ENCODE results near the gene RAI2.

RAI2 gene

GRCh38 chrX:17860811-17861488 lies at the start of gene RAI2:
Gene RAI2 (minus strand): TSS chrX:17861298. CDS start chrX:17802010, 59,288 bp downstream.
- no peak for DNase-seq (ENCODE audit: low read depth, low spot score)

GRCh38 chrX:17888421-17888820 lies 27.3 kb upstream of the RAI2 start:
- DNase-seq (ENCODE audit: low read depth, low spot score), result no peak

- no peak for DNase-seq (ENCODE audit: low read depth, low spot score)
Observed at GRCh38 chrX:17882680-17883079, 21.6 kb upstream of the RAI2 start.

GRCh38 chrX:17878028-17878670 lies 17.1 kb upstream of the RAI2 start:
- no peak for DNase-seq (ENCODE audit: low read depth, low spot score)

- no peak for DNase-seq (ENCODE audit: low read depth, low spot score)
Observed at GRCh38 chrX:17876135-17876534, 15.0 kb upstream of the RAI2 start.

GRCh38 chrX:17869580-17869979 lies 8.5 kb upstream of the RAI2 start:
- no peak for DNase-seq (ENCODE audit: low read depth, low spot score)

GRCh38 chrX:17861489-17862011 lies 452 bp upstream of the RAI2 start:
- no peak for DNase-seq (ENCODE audit: low read depth, low spot score)

- DNase-seq (ENCODE audit: low read depth, low spot score), result no peak
Observed at GRCh38 chrX:17860179-17860780, 818 bp downstream of the RAI2 start.

GRCh38 chrX:17859609-17860178 lies 1.4 kb downstream of the RAI2 start:
- no peak for DNase-seq (ENCODE audit: low read depth, low spot score)

- no peak for DNase-seq (ENCODE audit: low read depth, low spot score)
Observed at GRCh38 chrX:17854531-17854930, 6.6 kb downstream of the RAI2 start.

- DNase-seq (ENCODE audit: low read depth, low spot score), result no peak
Observed at GRCh38 chrX:17854069-17854468, 7.0 kb downstream of the RAI2 start.

GRCh38 chrX:17851874-17852273 lies 9.2 kb downstream of the RAI2 start:
- DNase-seq (ENCODE audit: low read depth, low spot score), result no peak

- no peak for DNase-seq (ENCODE audit: low read depth, low spot score)
Observed at GRCh38 chrX:17848545-17849265, 12.4 kb downstream of the RAI2 start.

- no peak for DNase-seq (ENCODE audit: low read depth, low spot score)
Observed at GRCh38 chrX:17846045-17846444, 15.1 kb downstream of the RAI2 start.

GRCh38 chrX:17844236-17844635 lies 16.9 kb downstream of the RAI2 start:
- DNase-seq (ENCODE audit: low read depth, low spot score), result no peak

- DNase-seq (ENCODE audit: low read depth, low spot score), result no peak
Observed at GRCh38 chrX:17842769-17843525, 18.2 kb downstream of the RAI2 start.

GRCh38 chrX:17839269-17839668 lies 21.8 kb downstream of the RAI2 start:
- DNase-seq (ENCODE audit: low read depth, low spot score), result no peak

GRCh38 chrX:17836830-17837229 lies 24.3 kb downstream of the RAI2 start:
- DNase-seq (ENCODE audit: low read depth, low spot score), result no peak

- DNase-seq (ENCODE audit: low read depth, low spot score), result no peak
Observed at GRCh38 chrX:17833954-17834353, 27.1 kb downstream of the RAI2 start.

GRCh38 chrX:17831255-17831654 lies 29.8 kb downstream of the RAI2 start:
- no peak for DNase-seq (ENCODE audit: low read depth, low spot score)

- no peak for DNase-seq (ENCODE audit: low read depth, low spot score)
Observed at GRCh38 chrX:17830211-17830610, 30.9 kb downstream of the RAI2 start.
